ENCODE measurements around the gene NDUFAF2.
"Not testable (repeated sequence)": the region's sequence is repeated elsewhere in the genome, so short reads cannot be mapped to it uniquely, and the experiment has no call there.

- TF ChIP-seq CTCF (conservative IDR thresholded peaks at IDR 0.05; ENCODE audit: low read depth in 2 of 2); STAT1 (IDR thresholded peaks at IDR 0.05; ENCODE audit: unreplicated experiment); CREB1 (CRISPR knock-in tag; IDR thresholded peaks at IDR 0.05; ENCODE audit: low read depth); POLR2AphosphoS5 (IDR thresholded peaks at IDR 0.05; ENCODE audit: low read depth); EZH2phosphoT487 (IDR thresholded peaks at IDR 0.05; ENCODE audit: unreplicated experiment); EZH2 (IDR thresholded peaks at IDR 0.05; ENCODE audit: low read depth, unreplicated experiment); ZNF114 (CRISPR knock-in tag; IDR thresholded peaks at IDR 0.05); JUNB (IDR thresholded peaks at IDR 0.05; ENCODE audit: unreplicated experiment); REST (IDR thresholded peaks at IDR 0.05; ENCODE audit: unreplicated experiment); ETS1 (IDR thresholded peaks at IDR 0.05): not testable (repeated sequence)
- TF ChIP-seq, protein P1, sequence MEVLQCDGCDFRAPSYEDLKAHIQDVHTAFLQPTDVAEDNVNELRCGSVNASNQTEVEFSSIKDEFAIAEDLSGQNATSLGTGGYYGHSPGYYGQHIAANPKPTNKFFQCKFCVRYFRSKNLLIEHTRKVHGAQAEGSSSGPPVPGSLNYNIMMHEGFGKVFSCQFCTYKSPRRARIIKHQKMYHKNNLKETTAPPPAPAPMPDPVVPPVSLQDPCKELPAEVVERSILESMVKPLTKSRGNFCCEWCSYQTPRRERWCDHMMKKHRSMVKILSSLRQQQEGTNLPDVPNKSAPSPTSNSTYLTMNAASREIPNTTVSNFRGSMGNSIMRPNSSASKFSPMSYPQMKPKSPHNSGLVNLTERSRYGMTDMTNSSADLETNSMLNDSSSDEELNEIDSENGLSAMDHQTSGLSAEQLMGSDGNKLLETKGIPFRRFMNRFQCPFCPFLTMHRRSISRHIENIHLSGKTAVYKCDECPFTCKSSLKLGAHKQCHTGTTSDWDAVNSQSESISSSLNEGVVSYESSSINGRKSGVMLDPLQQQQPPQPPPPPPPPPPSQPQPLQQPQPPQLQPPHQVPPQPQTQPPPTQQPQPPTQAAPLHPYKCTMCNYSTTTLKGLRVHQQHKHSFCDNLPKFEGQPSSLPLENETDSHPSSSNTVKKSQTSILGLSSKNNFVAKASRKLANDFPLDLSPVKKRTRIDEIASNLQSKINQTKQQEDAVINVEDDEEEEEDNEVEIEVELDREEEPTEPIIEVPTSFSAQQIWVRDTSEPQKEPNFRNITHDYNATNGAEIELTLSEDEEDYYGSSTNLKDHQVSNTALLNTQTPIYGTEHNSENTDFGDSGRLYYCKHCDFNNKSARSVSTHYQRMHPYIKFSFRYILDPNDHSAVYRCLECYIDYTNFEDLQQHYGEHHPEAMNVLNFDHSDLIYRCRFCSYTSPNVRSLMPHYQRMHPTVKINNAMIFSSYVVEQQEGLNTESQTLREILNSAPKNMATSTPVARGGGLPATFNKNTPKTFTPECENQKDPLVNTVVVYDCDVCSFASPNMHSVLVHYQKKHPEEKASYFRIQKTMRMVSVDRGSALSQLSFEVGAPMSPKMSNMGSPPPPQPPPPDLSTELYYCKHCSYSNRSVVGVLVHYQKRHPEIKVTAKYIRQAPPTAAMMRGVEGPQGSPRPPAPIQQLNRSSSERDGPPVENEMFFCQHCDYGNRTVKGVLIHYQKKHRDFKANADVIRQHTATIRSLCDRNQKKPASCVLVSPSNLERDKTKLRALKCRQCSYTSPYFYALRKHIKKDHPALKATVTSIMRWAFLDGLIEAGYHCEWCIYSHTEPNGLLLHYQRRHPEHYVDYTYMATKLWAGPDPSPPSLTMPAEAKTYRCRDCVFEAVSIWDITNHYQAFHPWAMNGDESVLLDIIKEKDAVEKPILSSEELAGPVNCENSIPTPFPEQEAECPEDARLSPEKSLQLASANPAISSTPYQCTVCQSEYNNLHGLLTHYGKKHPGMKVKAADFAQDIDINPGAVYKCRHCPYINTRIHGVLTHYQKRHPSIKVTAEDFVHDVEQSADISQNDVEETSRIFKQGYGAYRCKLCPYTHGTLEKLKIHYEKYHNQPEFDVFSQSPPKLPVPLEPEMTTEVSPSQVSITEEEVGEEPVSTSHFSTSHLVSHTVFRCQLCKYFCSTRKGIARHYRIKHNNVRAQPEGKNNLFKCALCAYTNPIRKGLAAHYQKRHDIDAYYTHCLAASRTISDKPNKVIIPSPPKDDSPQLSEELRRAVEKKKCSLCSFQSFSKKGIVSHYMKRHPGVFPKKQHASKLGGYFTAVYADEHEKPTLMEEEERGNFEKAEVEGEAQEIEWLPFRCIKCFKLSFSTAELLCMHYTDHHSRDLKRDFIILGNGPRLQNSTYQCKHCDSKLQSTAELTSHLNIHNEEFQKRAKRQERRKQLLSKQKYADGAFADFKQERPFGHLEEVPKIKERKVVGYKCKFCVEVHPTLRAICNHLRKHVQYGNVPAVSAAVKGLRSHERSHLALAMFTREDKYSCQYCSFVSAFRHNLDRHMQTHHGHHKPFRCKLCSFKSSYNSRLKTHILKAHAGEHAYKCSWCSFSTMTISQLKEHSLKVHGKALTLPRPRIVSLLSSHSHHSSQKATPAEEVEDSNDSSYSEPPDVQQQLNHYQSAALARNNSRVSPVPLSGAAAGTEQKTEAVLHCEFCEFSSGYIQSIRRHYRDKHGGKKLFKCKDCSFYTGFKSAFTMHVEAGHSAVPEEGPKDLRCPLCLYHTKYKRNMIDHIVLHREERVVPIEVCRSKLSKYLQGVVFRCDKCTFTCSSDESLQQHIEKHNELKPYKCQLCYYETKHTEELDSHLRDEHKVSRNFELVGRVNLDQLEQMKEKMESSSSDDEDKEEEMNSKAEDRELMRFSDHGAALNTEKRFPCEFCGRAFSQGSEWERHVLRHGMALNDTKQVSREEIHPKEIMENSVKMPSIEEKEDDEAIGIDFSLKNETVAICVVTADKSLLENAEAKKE (CRISPR knock-in tag; IDR thresholded peaks at IDR 0.05): not testable (repeated sequence)
Observed at GRCh38 chr5:61031301-61031700, 86.3 kb downstream of the NDUFAF2 start.

Data from GM23338 (cell line).